Epidermal melanocyte (primary cell): ENCODE measurements around the gene COQ5.
"Not testable (repeated sequence)": the region's sequence is repeated elsewhere in the genome, so short reads cannot be mapped to it uniquely, and the experiment has no call there.

Experiments used
- DNase-seq: peaks from one replicate; pipeline ENCODE4 v3.0.0; 2011; ENCODE audit warnings: low spot score; ENCODE audit not compliant: insufficient read length

Gene COQ5, protein sequence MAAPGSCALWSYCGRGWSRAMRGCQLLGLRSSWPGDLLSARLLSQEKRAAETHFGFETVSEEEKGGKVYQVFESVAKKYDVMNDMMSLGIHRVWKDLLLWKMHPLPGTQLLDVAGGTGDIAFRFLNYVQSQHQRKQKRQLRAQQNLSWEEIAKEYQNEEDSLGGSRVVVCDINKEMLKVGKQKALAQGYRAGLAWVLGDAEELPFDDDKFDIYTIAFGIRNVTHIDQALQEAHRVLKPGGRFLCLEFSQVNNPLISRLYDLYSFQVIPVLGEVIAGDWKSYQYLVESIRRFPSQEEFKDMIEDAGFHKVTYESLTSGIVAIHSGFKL

DNA sequence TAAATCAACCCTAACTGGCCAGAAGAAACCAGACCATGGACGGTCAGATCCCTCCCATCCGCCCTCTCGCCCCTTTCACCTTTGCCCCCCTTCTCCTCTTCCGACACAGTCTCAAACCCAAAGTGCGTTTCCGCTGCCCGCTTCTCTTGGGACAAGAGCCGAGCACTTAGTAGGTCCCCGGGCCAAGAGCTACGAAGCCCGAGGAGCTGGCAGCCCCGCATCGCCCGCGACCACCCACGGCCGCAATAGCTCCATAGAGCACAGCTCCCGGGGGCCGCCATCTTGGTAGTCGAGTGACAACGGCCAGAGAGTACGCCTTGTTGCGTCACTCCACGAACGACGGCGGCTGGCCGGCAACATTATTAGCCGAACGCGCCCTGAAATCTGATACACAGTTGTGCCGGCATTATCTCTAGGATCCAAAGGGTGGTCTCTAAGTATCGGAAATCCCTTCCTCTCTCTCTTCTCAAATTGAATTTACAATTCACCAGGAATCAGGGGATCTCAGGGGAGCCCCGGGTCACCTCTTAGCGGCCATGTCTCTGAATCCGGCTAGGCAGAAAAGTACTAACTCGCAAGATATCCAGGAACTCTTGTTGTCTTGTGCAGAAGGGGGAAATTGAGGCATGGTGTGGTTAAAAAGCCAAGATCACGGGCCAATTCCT is at the start of gene COQ5:
Gene COQ5 (minus strand): TSS at position 298 of the 665 bp plus-strand sequence. CDS start 17 bp downstream, at position 281.
- DNase-seq = peak; percentile 68

DNA sequence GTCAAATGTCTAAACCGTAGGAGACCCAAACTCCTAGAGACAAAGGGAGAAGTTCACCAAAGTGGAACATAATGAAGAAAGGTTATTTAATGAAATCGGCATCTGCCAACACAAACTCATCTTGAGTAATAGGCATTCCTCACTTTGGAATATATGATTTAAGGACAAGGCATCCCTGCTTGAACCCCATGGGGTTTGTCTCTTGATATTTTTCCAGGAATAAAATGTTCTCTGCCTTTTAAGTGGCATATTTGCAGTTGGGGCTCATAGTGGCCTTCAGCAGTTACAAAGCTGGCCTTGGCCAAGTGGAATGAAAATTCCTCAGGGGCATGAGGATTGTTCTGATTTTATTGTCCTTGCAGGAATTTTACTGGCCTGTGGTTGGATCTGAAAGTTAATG is 45.1 kb upstream of the COQ5 start:
- DNase-seq = no peak

DNA sequence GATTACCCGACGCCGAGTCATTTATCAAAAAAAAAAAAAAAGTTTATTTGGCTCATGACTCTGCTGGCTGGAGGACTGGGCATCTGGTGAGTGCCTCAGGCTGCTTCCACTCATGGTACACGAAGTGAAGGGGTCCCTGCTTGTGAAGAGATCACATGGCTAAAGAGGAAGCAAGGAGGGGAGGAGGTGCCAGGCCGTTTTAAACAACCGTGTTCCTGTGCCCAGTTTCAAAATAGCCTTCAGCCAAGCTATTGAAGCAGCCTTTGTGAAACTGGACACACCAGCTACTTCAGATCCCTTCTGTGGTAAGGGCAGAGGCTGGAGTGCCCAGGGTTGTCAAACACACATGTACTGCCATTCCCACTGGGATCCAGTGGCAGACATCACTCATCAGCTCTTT is 44.6 kb upstream of the COQ5 start:
- no peak for DNase-seq

DNA sequence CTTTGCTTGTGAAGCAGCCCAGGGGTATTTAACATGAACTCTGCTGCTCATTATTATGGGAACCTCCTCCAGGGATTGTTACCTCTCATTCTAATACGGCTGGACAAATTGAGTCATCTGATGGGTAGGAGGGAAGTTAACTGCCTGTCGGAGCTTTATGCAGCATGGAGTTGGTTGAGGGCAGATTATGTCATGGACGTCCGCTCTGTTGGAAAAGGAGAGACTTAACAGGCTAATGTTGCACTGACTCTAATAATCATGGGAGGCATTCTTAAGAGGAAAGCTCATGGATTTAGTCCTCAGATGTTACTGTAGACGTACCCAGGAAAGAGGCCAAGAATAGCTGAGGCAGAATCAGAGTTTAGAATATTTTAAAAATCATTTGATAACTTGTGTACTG is 42.3 kb upstream of the COQ5 start:
- no peak for DNase-seq

DNA sequence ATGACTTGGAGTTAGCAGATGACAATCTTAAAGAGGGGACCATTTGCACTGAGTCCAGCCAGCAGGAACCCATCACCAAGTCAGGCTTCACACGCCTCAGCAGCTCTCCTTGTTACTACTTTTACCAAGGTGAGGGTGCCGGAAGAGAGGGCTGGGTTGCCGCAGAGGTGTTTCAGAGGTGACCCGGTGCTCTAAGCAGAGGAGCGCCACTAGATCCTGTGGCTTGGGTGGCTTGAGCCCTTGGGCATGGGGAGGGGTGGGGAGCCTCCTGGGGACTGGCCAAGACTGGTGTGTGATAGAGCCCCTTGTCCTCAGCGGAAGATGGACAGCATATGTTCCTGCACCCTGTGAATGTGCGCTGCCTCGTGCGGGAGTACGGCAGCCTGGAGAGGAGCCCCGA is 34.5 kb upstream of the COQ5 start:
- no peak for DNase-seq

DNA sequence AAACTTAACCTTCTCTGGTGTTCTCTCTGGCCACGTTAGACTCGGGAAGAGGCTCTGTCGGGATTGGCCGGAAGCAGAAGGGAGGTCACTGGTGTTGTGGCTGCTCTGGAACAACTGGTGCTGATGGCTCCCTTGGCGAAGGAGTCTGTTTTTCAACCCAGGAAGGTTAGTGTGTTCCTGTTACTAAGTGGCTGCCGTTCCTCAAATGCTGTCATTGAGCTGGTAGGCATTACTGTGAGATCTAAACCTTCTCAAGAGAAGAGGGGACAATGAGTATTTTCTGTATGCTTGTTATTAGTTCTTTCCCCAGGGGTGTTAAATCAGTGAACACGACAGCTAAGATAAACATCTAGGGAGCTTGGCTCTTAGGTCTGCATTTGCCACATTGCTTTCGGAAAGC is 33.9 kb upstream of the COQ5 start:
- no peak for DNase-seq

DNA sequence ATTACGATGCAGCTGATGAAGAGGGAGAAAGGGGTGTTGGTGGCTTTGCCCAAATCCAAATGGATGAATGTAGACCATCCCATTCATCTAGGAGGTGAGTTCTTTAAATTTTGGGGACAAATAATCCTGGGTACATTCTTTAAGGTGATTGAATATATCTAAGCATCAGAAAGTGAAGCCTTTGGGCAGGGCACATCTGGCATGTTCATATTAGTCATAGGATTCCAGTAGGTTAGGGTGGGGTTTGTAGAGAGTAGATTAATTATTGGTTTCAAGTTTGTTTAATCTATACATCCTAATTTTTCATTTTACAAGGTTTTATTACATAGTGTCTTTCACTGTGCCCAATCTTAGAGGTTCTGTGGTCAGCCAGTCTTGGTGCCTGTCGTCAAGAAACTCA is 28.6 kb upstream of the COQ5 start:
- no peak for DNase-seq

DNA sequence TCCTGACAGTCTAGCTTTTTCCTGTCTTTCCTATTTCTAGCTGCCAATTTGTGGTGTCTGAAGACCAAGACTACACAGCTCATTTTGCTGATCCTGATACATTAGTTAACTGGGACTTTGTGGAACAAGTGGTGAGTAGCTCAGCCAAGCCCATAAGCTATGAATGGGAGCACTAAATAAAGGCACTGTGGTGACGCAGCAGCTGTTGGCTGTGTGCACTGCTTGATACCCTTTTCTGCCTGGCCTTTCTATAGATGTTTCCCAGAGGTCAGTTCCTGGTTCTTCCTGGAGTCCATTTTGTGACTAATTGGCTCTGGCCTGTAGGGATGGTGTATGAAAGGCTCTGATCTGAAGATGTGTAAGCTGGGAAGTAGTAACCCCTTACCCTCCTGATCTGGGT is 25.7 kb upstream of the COQ5 start:
- no peak for DNase-seq

DNA sequence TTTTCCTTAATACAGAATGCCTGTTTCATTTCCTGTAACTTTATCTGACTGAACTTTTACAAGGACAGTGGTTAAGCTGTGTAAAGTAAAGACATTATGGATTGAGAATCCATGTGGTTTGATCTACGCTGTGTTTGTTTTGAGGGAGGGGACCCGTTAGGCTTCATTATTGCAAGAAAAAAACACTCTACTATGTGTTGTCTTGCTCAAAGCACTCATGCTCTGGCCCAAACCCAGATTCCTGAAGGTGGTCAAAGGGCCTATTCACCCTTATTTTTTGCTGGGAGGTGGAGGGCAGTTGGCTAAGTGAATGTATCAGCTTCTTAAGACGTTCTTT is 17.1 kb upstream of the COQ5 start:
- DNase-seq = no peak

DNA sequence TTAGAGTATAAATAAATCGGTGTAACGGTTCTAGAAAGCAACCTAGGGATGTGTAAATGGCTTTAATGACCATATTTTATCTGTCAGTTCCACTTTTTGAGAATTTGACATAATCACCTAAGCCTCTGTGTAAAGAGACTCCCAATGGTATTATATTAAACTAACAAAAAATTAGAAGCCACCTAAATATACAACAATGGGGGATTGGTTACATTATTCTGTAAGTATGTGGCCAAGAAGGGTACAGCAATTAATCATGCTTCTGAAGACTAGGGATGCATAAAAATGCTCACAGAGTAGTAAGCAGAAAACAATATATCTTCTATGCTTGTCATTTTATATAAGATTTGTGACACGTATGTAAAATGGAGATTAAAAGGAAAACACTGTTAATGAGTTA is 15.7 kb upstream of the COQ5 start:
- DNase-seq = no peak

DNA sequence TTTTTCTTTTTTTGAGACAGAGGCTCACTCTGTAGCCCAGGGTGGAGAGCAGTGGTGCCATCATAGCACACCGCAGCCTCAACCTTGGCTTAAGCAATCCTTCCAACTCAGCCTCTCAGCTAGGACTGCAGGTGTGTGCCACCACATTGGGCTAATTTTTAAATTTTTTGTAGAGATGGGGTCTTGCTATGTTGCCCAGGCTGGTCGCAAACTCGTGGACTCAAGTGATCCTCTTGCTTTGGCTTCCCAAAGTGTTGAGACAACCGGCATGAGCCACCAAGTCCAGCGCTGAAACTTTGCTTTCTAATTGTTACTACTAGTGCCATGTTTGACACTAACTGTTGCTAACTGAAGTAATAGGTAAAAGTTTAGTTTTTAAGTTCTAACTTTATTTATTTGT is 13.2 kb upstream of the COQ5 start:
- no peak for DNase-seq

DNA sequence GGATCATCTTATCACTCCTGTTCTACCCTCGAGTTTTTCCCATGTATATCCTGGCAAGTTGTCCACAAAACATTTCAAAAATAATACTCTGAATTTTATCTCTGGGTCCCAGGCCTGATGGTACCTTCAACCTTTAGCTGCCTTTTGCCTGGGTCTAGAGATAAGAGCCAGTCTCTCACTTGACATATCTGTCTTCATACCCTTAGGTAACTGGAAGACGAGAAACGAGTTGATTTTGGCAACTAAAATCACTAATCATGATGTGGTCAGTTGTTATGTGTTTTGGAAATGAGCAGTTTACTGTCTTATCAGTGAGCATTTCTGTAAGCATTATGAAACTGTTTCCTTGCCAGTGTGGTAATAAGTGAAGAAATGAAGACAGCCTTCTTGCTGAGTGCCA is 11.5 kb upstream of the COQ5 start:
- no peak for DNase-seq

DNA sequence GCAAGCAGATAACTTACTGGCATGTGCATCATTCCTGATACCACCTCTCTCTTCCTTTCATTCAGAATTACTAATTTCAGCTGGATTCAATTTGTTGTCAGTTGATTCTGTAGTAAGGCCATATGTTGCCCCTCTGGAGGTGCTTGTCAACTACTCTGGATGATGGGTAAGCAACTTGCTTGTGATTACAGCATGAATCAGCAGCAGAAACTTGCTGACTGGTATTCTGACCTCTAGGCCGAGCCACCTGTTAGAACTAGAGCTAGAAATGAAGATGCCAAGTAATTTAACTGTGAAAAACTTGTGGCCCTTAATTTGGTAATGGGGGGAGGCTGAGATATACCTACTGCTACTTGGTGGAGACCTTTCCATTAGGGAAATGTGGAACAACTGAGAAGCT is 10.3 kb upstream of the COQ5 start:
- DNase-seq = no peak

DNA sequence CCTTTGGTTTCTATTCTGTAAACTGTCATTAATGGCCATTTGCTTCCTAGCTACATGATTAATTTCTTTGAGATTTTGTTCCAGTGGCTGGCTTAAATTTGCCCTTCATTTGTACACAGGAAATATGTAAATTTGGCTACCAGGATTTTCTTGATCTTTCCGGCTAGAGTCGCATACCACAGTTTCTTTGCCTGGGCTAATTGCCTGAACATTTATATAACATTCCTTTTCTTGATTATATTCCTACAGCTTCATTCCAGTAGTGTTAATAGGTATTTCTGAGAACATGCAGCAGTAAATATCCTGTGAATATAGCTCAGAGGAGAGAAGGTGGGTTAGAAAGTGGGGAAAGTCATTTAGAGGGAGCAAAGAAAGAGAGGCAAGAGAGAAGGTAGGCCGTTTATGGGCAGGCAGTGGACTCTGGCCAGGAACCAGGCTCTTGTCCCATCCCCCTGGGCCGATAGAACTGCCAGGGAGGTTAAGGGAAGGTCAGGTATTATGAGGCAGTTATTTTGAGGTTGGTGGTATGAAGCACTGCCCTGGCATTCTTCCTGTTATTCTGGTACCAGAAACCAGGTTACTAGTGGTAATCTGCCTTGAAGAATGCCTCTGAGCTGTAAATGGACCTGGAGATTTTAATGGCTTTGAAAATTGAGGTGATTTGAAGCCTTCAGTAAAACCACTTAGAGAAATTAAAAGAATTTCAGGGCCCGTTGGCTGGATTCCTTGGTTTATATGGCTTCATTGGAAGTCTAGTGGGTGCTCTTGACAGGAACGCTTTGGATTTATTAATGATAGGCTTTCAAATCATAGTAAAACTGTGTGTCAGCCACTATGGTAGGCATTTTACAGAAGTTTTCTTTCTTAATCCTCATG is 9.6 kb upstream of the COQ5 start:
- no peak for DNase-seq

DNA sequence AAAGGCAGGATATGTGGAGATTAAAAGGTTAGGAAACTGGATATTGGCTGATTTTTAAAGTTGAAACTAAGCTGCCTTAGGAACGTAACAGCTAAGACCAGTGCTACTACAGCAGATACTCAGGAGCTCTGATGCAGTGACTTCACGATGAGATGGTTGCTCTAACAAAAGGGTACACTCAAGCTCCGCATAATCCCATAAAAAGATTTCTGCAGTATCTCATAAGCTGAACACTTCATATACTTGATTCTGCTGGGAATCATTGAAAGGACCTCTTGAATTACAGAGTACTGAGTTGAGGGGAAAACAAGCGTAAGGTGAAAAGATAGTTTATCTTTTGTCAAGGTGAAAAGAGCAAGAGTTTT is 8.9 kb upstream of the COQ5 start:
- DNase-seq = no peak

DNA sequence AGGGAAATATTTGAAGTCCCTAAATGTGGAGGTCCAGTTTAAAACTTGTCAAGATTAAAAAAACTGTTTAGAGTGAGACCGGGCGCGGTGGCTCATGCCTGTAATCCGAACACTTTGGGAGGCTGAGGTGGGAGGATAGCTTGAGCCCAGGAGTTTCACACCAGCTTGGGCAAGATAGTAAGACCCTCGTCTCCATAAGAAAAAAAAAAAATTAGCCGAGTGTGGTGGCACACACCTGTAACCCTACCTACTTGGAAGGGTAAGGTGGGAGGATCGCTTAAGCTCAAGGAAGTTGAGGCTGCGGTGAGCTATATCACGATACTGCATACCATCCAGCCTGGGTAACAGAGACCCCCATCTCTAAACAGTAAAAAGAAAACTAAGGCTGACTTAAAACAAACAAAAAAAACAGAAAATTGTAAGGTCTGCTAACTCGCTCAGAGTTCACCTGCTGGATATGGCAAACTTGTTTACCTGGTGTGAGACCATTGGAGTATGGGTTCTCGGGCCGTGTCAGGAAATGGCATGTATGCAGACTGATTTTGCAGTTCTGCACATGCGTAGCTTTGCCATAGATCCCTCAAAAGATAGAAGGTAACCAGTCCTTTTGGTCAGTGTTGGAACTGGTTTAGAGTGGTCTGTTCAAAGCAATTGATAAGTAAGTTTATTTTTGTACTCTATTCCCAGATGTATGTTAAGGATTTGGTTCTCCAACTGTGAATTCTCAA is 7.3 kb upstream of the COQ5 start:
- no peak for DNase-seq

DNA sequence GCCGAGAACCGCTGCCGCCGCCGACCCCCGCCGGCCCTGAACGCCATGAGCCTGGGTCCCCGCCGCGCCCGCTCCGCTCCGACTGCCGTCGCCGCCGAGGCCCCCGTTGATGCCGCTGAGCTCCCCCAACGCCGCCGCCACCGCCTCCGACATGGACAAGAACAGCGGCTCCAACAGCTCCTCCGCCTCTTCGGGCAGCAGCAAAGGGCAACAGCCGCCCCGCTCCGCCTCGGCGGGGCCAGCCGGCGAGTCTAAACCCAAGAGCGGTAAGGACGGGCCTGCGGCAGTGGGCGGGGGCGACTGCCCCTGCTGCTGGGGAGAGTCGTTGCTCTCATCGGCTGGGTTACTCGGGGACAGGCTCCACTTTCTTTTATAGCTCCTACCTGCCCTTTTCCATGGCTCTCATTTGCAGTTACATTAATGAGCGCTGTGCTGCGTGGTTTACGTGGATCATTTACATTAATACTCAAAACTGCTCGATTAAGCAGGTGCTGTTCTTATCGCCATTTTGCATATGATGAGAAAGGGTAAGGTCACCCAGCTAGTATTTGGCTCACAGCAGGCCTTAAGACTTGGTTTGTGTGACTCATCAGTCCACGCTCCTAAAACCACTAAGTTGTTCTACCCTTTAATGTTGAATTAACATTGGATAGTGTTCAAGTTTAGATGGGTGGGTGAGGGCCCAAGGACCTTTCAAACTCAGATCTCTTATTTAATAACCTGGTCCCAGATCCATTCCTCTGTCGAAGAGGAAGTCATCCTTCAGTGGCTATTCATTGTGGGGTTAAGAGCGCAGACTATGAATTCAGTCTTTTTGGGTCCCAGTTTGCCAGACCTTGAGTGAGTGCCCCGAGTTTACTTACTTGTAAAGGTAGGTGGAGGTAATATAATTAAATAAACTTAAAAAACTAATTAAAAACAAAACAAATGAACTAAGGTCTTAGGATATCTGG is 6.0 kb upstream of the COQ5 start:
- no peak for DNase-seq

DNA sequence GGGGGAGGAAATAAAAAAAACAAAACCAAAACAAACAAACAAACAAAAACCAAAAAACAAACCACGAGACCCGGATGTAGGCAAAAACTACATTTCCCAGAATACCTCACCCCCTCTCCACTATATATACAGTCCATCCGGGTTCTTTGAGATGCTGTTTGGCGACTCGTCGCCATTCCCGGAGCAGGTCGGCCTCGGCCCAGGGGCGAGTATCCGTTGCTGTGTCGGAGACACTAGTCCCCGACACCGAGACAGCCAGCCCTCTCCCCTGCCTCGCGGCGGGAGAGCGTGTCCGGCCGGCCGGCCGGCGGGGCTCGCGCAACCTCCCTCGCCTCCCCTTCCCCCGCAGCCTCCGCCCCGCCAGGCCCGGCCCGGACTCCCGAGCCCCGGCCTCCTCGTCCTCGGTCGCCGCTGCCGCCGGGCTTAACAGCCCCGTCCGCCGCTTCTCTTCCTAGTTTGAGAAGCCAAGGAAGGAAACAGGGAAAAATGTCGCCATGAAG is 5.3 kb upstream of the COQ5 start, which contains the start of gene RNF10:
Gene RNF10 (plus strand): TSS at position 154 of the 500 bp plus-strand sequence. CDS start 456 bp downstream, outside the sequence.
- DNase-seq = peak; percentile 90

DNA sequence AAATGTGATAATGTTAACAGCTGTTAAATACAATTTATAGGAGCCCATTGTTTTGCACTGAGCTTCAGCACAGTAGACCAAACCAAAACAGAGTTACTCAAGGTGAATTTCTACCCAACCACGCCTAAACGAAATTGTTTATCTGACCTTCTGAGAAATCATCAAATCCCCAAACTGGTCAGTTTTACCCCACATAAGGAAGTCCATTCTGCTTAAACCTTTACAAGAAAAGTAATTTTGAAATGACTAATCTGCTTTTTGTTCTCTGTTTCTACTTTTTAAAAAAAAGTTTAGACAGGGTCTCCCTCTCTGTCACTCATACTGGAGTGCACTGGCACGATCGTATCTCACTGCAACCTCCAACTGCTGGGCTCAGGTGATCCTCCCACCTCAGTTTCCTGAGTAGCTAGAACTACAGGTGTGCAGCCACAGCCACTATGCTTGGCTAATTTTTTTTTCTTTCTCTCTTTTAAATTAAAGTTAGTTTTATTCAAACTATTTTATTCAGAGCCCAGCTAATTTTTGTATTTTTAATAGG is 3.8 kb upstream of the COQ5 start:
- no peak for DNase-seq

DNA sequence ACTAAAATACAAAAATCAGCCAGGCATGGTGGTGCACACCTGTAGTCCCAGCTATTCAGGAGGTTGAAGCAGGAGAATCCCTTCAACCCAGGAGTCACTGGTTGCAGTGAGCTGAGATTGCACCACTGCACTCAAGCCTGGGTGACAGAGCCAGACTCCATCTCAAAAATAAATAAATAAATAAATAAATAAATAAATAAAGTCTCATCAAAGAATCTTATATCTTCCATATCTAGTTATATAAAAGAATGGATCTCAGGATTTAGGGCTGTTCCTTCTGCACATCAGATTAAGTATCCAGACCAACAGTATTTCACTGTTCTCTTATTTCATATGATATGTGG is 1.4 kb upstream of the COQ5 start:
- not testable (repeated sequence) for DNase-seq
